ENCODE results near the gene SLC39A1.
"Not testable (repeated sequence)": the region's sequence is repeated elsewhere in the genome, so short reads cannot be mapped to it uniquely, and the experiment has no call there.

Gene SLC39A1

DNA sequence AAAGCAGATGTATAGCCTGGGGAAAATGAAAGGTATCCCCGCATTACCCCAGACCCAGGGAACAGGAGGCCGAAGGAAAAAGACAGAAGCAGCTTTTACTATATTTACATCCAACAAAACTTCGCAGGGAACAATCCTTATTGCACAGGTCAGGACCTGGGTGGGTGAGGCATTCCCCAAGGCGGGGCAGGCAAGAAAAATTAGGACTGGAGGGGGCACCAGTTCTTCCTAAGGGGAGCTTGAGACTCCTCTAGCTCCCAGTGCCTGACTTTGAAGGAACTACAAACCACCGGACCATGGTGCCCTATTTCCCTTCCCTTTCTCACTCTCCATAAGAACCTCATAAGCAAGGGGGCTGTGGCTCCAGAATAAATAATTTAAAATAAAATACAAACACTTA lies 33.9 kb downstream of the SLC39A1 start:
- no peak for DNase-seq (ENCODE audit: low read depth)

DNA sequence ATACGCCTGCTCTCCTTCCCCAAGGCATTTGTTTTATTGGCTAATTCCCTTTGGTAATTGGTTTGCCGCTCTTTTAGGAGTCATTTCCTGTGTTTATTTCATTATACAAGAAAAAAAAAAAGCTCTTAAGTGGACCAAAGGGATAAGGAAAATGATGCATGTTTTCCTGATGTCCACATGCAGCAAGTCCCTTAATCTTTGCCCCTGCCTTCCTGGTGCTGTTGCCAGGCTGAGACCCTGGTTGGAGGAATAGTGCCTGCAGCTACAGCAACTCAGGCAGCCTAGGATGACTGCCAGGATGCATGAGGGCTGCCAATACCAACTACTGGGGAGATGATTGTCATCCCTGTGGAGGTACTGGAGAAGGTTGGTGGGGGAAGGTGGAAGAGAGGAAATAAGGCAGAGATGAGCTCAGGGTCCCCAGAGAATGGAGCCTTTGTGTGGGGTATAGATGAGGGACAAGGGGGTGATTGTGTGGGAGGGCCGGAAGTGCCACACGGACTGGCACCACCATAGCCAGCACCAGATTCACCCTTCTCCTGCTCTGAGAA lies 34.5 kb downstream of the SLC39A1 start:
- no peak for DNase-seq (ENCODE audit: low read depth)

DNA sequence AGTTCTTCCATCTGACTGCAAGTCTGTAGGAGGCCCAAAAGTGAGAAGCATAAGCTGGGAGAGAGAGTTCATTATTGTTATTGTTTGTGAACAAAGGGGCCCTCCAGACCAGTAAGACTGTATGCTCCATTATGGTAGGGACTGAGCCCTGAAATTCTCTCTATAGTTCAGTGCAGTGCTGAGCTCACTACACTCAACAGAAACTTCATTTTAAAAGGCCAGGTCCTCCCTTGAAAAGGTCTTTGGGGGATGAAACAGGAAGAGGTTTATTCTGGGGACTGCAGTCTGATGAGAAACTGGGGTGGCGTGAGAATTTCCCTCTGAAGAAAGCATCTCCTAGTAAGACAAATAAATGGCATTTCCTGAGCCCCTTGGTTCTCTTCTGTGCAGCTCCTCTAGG lies 35.1 kb downstream of the SLC39A1 start:
- DNase-seq (ENCODE audit: low read depth), result no peak

DNA sequence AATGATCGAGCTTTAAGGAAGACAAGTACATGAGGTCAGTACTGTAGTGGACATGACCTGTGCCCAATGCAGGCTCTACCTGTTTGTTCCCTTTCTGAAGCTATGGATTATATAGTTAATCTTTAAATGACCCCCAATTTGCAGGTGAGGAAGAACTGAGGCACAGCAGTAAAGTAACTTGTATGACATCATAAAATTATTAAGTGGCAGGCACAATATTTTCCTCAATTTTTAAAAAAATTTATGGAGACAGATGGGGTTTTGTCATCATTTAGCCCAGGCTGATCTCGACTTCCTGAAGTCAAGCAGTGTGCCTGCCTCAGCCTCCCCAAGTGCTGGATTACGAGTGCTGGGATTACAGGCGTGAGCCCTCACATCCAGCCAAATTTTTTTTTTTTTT lies 36.9 kb downstream of the SLC39A1 start:
- DNase-seq (ENCODE audit: low read depth), result no peak

- peak; percentile 100 for DNase-seq (ENCODE audit: low read depth)
Observed at GRCh38 chr1:153922972-153923925, 40.1 kb downstream of the SLC39A1 start, which contains the start of gene GATAD2B. TSS of gene GATAD2B (minus strand) at chr1:153922972. CDS start at chr1:153828347, 94,625 bp downstream.

- no peak for DNase-seq (ENCODE audit: low read depth)
Observed at GRCh38 chr1:153922076-153922971, 41.0 kb downstream of the SLC39A1 start.

DNA sequence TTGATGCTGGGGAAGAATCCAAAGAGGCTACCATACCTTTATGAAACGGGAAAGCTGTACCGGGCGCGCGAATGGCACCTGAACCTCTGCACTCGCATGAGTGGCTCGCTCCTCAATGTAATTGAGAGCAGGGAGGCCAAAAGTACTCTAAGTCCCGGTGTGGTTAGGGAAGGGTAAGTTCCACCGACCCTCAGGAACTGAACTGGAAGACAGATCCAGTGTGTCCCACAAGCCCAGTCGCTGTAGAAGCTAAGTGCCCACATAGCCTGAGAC lies 41.6 kb downstream of the SLC39A1 start:
- no peak for DNase-seq (ENCODE audit: low read depth)

DNA sequence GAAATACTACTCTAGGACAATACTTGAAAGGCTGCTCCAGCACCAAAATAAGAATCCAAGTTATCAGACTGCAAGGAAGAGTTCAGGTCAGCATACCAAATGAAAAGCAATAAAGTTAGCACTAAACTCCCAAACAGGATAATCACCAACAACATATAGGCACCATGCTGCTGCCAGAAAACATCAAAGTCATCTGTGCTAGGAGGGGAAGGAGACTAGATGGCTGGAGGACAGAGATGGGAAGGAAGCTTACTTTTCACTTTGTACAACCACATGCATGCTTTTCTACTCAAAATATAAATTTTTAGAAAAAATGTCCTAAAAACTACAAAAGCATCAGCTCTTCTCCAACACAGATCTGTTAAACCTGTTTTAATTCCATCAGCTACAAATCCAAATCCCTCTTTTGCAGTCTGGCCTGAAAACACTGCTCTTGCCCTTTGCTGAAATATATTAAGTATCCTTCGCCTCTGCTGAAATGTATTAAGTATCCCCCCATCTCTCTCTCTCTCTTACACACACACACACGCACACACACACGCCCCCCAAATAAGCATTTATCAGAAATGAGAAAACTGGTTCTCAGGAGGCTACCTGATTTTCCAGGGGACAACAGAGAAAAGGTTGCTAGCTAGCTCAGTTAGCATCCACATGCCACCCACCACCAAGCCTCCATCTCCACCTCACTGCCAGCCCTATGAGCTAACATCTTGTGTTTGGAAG lies 42.1 kb downstream of the SLC39A1 start:
- no peak for DNase-seq (ENCODE audit: low read depth)

DNA sequence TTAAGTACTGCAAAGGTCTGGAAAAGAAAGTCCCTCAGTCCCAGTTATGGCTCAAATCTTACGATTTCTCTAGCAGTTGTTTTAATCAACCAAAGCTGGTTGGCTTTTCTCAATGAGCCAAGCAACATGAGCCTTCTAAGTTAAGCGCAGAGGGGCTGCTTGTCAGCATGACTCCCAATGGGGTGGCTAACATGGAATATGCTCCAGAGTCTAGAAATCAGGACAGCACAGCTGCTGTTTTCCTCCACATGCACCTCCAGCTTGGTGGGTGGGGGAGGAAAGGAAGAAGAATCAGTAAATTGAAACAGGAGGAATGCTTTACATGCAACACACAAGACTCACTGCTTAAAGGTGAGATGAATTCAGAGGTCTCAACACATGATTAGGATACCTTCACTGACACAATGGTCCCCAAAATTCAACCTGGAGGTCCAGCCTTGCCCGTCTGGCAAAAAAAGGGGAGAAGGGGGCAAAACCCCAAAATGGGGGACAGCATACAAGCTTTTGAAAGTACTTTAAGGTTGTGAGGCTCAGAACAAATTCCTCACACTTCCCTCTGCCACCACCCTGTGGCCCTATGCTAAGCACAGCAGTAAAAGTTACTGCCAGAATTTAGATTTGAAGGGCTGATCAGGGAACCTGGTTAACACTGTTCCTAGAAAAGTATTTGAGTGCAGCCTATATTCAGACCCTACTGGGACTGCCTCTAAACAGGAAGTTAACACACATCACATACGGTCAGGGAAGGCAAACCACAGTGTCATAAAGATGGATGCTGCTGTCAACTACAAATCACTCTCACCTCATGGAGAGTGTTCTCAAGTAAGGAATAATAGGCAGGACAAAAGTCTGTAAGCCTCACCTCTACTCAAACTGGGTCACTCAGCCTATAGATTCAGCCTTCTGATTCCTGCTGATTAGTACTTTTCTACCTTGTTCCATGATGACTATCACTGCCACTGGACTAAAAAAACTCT lies 43.2 kb downstream of the SLC39A1 start:
- DNase-seq (ENCODE audit: low read depth), result no peak

GRCh38 chr1:153916297-153916696 lies 47.0 kb downstream of the SLC39A1 start:
- no peak for DNase-seq (ENCODE audit: low read depth)

- no peak for DNase-seq (ENCODE audit: low read depth)
Observed at GRCh38 chr1:153912349-153912748, 51.0 kb downstream of the SLC39A1 start.

- not testable (repeated sequence) for DNase-seq (ENCODE audit: low read depth)
Observed at GRCh38 chr1:153910560-153910959, 52.8 kb downstream of the SLC39A1 start.
